ENCODE data around the gene PIGH.

GRCh38 chr14:67618617-67619063 lies 18.6 kb upstream of the PIGH start:
- TF ChIP-seq NFIC (IDR thresholded peaks at IDR 0.05; ENCODE audit: low read depth, low read length), result no peak
- TF ChIP-seq SUZ12 (IDR thresholded peaks at IDR 0.05; ENCODE audit: unreplicated experiment), result no peak
